MM.1S (cell line): ENCODE measurements around the gene KIAA0513.

Experiments
- DNase-seq: peaks from one replicate; pipeline ENCODE4 v3.0.0-alpha.2; 2015
- H2AFZ ChIP-seq: fragments of 300-600 bp; sonication (generic); 2 replicates; pipeline ENCODE4 v1.6.0; 2016; ENCODE audit warnings: antibody characterized with exemption, low read length
- H3F3A ChIP-seq: fragments of 300-600 bp; sonication (generic); 2 replicates; pipeline ENCODE4 v1.6.1; 2016; ENCODE audit warnings: mild to moderate bottlenecking, antibody characterized with exemption, low read length, moderate library complexity, mixed read lengths; ENCODE audit not compliant: insufficient read depth
- H3K27ac ChIP-seq: fragments of 300-600 bp; sonication (generic); 2 replicates; pipeline ENCODE4 v1.5.1; 2016; ENCODE audit warnings: mild to moderate bottlenecking, low read length
- H3K27me3 ChIP-seq: fragments of 300-600 bp; sonication (generic); replicated peaks from 2 replicates; pipeline ENCODE4 v1.6.0; 2016; ENCODE audit warnings: low read length; ENCODE audit not compliant: insufficient read depth
- H3K36me3 ChIP-seq: fragments of 300-600 bp; sonication (generic); replicated peaks from 2 replicates; pipeline ENCODE4 v1.6.1; 2016; ENCODE audit warnings: mild to moderate bottlenecking, low read length, mixed read lengths; ENCODE audit not compliant: insufficient read depth
- H3K4me1 ChIP-seq: fragments of 300-600 bp; sonication (generic); 2 replicates; pipeline ENCODE4 v1.6.1; 2016; ENCODE audit warnings: low read length, mixed read lengths
- H3K4me2 ChIP-seq: fragments of 300-600 bp; sonication (generic); 2 replicates; pipeline ENCODE4 v1.6.0; 2016; ENCODE audit warnings: low read depth, low read length
- H3K4me3 ChIP-seq: fragments of 300-600 bp; sonication (generic); 2 replicates; pipeline ENCODE4 v1.5.1; 2016; ENCODE audit warnings: low read length, mixed read lengths
- H3K79me2 ChIP-seq: fragments of 300-600 bp; sonication (generic); 2 replicates; pipeline ENCODE4 v1.6.1; 2016; ENCODE audit warnings: mixed run types, low read length, mixed read lengths
- H3K9ac ChIP-seq: fragments of 300-600 bp; sonication (generic); 2 replicates; pipeline ENCODE4 v1.6.1; 2016; ENCODE audit warnings: low read length, mixed read lengths
- H3K9me2 ChIP-seq: fragments of 300-600 bp; sonication (generic); replicated peaks from 2 replicates; pipeline ENCODE4 v1.6.1; 2016; ENCODE audit warnings: mild to moderate bottlenecking, low read length, mixed read lengths; ENCODE audit not compliant: insufficient read depth
- H3K9me3 ChIP-seq: fragments of 300-600 bp; sonication (generic); replicated peaks from 2 replicates; pipeline ENCODE4 v1.6.1; 2016; ENCODE audit warnings: mild to moderate bottlenecking, low read length, mixed read lengths; ENCODE audit not compliant: insufficient read depth
- H4K20me1 ChIP-seq: fragments of 300-600 bp; sonication (generic); 2 replicates; pipeline ENCODE4 v1.6.1; 2016; ENCODE audit warnings: mild to moderate bottlenecking, low read length, moderate library complexity, mixed read lengths; ENCODE audit not compliant: insufficient read depth
- CTCF ChIP-seq: fragments of 300-600 bp; sonication (generic); IDR thresholded peaks from 2 replicates; pipeline ENCODE4 v1.5.1; 2016; ENCODE audit warnings: antibody characterized with exemption, low read length, mixed read lengths
- EZH2 ChIP-seq: fragments of 300-600 bp; sonication (generic); optimal IDR thresholded peaks from 2 replicates; pipeline ENCODE3; 2017; ENCODE audit warnings: low read depth, mild to moderate bottlenecking, antibody characterized with exemption, low read length, mixed read lengths
- EZH2phosphoT487 ChIP-seq: fragments of 300-600 bp; sonication (generic); IDR thresholded peaks from 2 replicates; pipeline ENCODE4 v1.6.1; 2018; ENCODE audit warnings: antibody characterized with exemption, low read length

Gene KIAA0513

GRCh38 chr16:85018529-85019236, 8.9 kb upstream of the KIAA0513 start:
- no peaks in the 10 kb centered on the region for H3K9me3 ChIP-seq
- peaks cover 26% of the 10 kb centered on the region for H3K4me1 ChIP-seq
- DNase-seq: no peak
- no peaks in the 10 kb centered on the region for H4K20me1 ChIP-seq
- H3K27me3 ChIP-seq: no peaks in the 10 kb centered on the region
- no peak overlapping the region for H3K4me3 ChIP-seq
- H3K4me2 ChIP-seq: no peak overlapping the region
- H3K9ac ChIP-seq: no peak overlapping the region
- H3K27ac ChIP-seq: no peak overlapping the region
- H3K36me3 ChIP-seq: no peaks in the 10 kb centered on the region
- H3F3A ChIP-seq: peaks cover 16% of the 10 kb centered on the region; the same call in 1 of the 2 replicates
- no peak overlapping the region for H2AFZ ChIP-seq
- TF ChIP-seq EZH2: no peak
- TF ChIP-seq EZH2phosphoT487: no peak
- no peak for TF ChIP-seq CTCF
- H3K9me2 ChIP-seq: no peaks in the 10 kb centered on the region
- no peaks in the 10 kb centered on the region for H3K79me2 ChIP-seq

GRCh38 chr16:85019659-85020245, 7.8 kb upstream of the KIAA0513 start:
- Histone ChIP-seq H3F3A (peaks cover 16% of the 10 kb centered on the region; the same call in 1 of the 2 replicates), H3K9ac (no peak overlapping the region), H3K27ac (peak overlapping the region; percentile 36; the same call in 1 of the 2 replicates), H3K9me3 (no peaks in the 10 kb centered on the region), H3K4me1 (peaks cover 26% of the 10 kb centered on the region), H3K36me3 (no peaks in the 10 kb centered on the region), H3K4me2 (peak overlapping the region; percentile 51), H3K4me3 (no peak overlapping the region), H3K27me3 (no peaks in the 10 kb centered on the region), H3K9me2 (no peaks in the 10 kb centered on the region), H2AFZ (no peak overlapping the region), H3K79me2 (no peaks in the 10 kb centered on the region), H4K20me1 (no peaks in the 10 kb centered on the region)
- TF ChIP-seq CTCF: no peak
- no peak for TF ChIP-seq EZH2
- no peak for TF ChIP-seq EZH2phosphoT487
- DNase-seq: peak; percentile 80

- peaks cover 16% of the 10 kb centered on the region for H3F3A ChIP-seq
- no peak overlapping the region for H2AFZ ChIP-seq
- DNase-seq: no peak
- no peak overlapping the region for H3K27ac ChIP-seq
- no peak overlapping the region for H3K4me3 ChIP-seq
- no peaks in the 10 kb centered on the region for H3K9me3 ChIP-seq
- H3K36me3 ChIP-seq: no peaks in the 10 kb centered on the region
- peaks cover 3% of the 10 kb centered on the region for H3K4me1 ChIP-seq
- no peaks in the 10 kb centered on the region for H4K20me1 ChIP-seq
- no peaks in the 10 kb centered on the region for H3K9me2 ChIP-seq
- H3K9ac ChIP-seq: no peak overlapping the region
- H3K79me2 ChIP-seq: no peaks in the 10 kb centered on the region
- no peaks in the 10 kb centered on the region for H3K27me3 ChIP-seq
- TF ChIP-seq CTCF (no peak), EZH2 (no peak), EZH2phosphoT487 (no peak)
- no peak overlapping the region for H3K4me2 ChIP-seq
Measured at GRCh38 chr16:85025781-85026653, 1.6 kb upstream of the KIAA0513 start.
